SK-N-SH (cell line): ENCODE results near the gene ARCN1. TPM values are rescaled to one million over a fixed set of nuclear protein-coding genes. Genes with fewer than 3 reads are reported as not detected.

Experiments
- CTCF ChIA-PET: fragments of 300-600, 350-600 bp; formaldehyde crosslinking; extraction: SDS; loops from one replicate; lab custom pipeline; 2021; lab: Yijun Ruan, JAX
- POLR2A ChIA-PET: fragments of 350-600 bp; sonication (Branson Sonifier 250); formaldehyde crosslinking; extraction: SDS; loops from one replicate; lab custom pipeline; 2020; ENCODE audit warnings: antibody characterized with exemption, inconsistent platforms; lab: Yijun Ruan, JAX
- DNase-seq: peaks from one replicate; pipeline ENCODE4 v3.0.0; 2012
- H2AFZ ChIP-seq: fragments of 200-600 bp; sonication (generic); 2 replicates; pipeline ENCODE4 v1.8.1; 2016; ENCODE audit warnings: antibody characterized with exemption, mild to moderate bottlenecking, low read depth
- H3F3A ChIP-seq: fragments of 200-600 bp; sonication (generic); replicated peaks from 2 replicates; pipeline ENCODE3; 2016; ENCODE audit warnings: antibody characterized with exemption, mild to moderate bottlenecking; ENCODE audit not compliant: insufficient read depth
- H3K27ac ChIP-seq, 2 experiments: fragments of 200-500 bp in 1 of 2; fragments of 200-600 bp in 1 of 2; sonication (Bioruptor generic) in 1 of 2; sonication (generic), shearing (Covaris generic) in 1 of 2; 2 replicates each; pipeline versions ENCODE4 v1.5.1 to v1.6.1; 2014 to 2016; ENCODE audit warnings: low read depth in 2 of 2, inconsistent platforms in 1 of 2, low read length in 1 of 2, mild to moderate bottlenecking in 1 of 2, mixed read lengths in 1 of 2
- H3K27me3 ChIP-seq: fragments of 200-600 bp; sonication (generic), shearing (Covaris generic); 2 replicates; pipeline ENCODE4 v1.6.1; 2016; ENCODE audit warnings: mixed run types; ENCODE audit not compliant: insufficient read depth
- H3K36me3 ChIP-seq, 2 experiments: fragments of 200-500 bp in 1 of 2; fragments of 200-600 bp in 1 of 2; sonication (Bioruptor generic) in 1 of 2; sonication (generic) in 1 of 2; replicated peaks in 1 of 2; 2 replicates each; pipeline versions ENCODE3 to v1.5.1; 2014 to 2016; ENCODE audit warnings: low read length in 1 of 2, mild to moderate bottlenecking in 1 of 2; ENCODE audit not compliant: insufficient read depth in 2 of 2, control insufficient read depth in 1 of 2
- H3K4me1 ChIP-seq, 2 experiments: fragments of 200-500 bp in 1 of 2; fragments of 200-600 bp in 1 of 2; sonication (Bioruptor generic) in 1 of 2; sonication (generic), shearing (Covaris generic) in 1 of 2; 2 replicates each; pipeline versions ENCODE4 v1.5.1 to v1.6.1; 2014 to 2016; ENCODE audit warnings: low read depth in 1 of 2, low read length in 1 of 2, mixed run types in 1 of 2; ENCODE audit not compliant: insufficient read depth in 2 of 2, control insufficient read depth in 1 of 2
- H3K4me2 ChIP-seq: fragments of 200-600 bp; sonication (generic), shearing (Covaris generic); 2 replicates; pipeline ENCODE4 v1.6.1; 2017; ENCODE audit warnings: mixed run types
- H3K4me3 ChIP-seq, 2 experiments: fragments of 200-500 bp in 1 of 2; fragments of 200-600 bp in 1 of 2; sonication (Bioruptor generic) in 1 of 2; sonication (generic), shearing (Covaris generic) in 1 of 2; 2 replicates each; pipeline versions ENCODE4 v1.5.1 to v1.8.1; 2014 to 2016; ENCODE audit warnings: low read depth in 2 of 2, inconsistent platforms in 1 of 2, low read length in 1 of 2, mild to moderate bottlenecking in 1 of 2, mixed read lengths in 1 of 2, moderate library complexity in 1 of 2
- H3K79me2 ChIP-seq: fragments of 200-600 bp; sonication (generic); 2 replicates; pipeline ENCODE4 v1.8.1; 2017; ENCODE audit warnings: mild to moderate bottlenecking; ENCODE audit not compliant: insufficient read depth
- H3K9ac ChIP-seq: fragments of 200-600 bp; sonication (generic); 2 replicates; pipeline ENCODE4 v1.6.1; 2017; ENCODE audit warnings: mixed run types
- H3K9me2 ChIP-seq: fragments of 200-600 bp; sonication (generic); 2 replicates; pipeline ENCODE4 v1.6.1; 2017; ENCODE audit warnings: mixed run types
- H3K9me3 ChIP-seq: fragments of 200-600 bp; sonication (generic); 2 replicates; pipeline ENCODE4 v1.6.1; 2017; ENCODE audit warnings: mixed run types, mild to moderate bottlenecking, moderate library complexity
- H4K20me1 ChIP-seq: fragments of 200-600 bp; sonication (generic); 2 replicates; pipeline ENCODE4 v1.6.1; 2017; ENCODE audit warnings: mild to moderate bottlenecking, mixed run types; ENCODE audit not compliant: insufficient read depth
- CTCF ChIP-seq: fragments of 200-600 bp; sonication (generic); IDR thresholded peaks from 2 replicates; pipeline ENCODE4 v1.6.1; 2017; ENCODE audit warnings: antibody characterized with exemption, mild to moderate bottlenecking, moderate library complexity
- ELF1 ChIP-seq: IDR thresholded peaks from 2 replicates; pipeline ENCODE4 v1.4.0; 2012
- EP300 ChIP-seq, 2 experiments: IDR thresholded peaks; 2 replicates each; pipeline versions ENCODE4 v1.4.0 to v1.6.1; 2012; ENCODE audit warnings: borderline replicate concordance in 1 of 2, low read depth in 1 of 2, low read length in 1 of 2
- EZH2phosphoT487 ChIP-seq: fragments of 200-600 bp; sonication (generic); IDR thresholded peaks from 2 replicates; pipeline ENCODE4 v1.6.1; 2017; ENCODE audit warnings: low read depth, mixed run types, mild to moderate bottlenecking, antibody characterized with exemption, moderate library complexity, borderline replicate concordance
- FOSL2 ChIP-seq: IDR thresholded peaks from 2 replicates; pipeline ENCODE4 v1.4.0; 2012; ENCODE audit warnings: low read depth, mild to moderate bottlenecking, moderate library complexity, borderline replicate concordance
- FOXJ3 ChIP-seq: sonication (generic); formaldehyde crosslinking; IDR thresholded peaks from 2 replicates; pipeline ENCODE4 v1.5.1; 2020; ENCODE audit warnings: mild to moderate bottlenecking, missing genetic modification reagents
- FOXM1 ChIP-seq: IDR thresholded peaks from 2 replicates; pipeline ENCODE4 v1.4.0; 2012; ENCODE audit warnings: low read depth, mild to moderate bottlenecking
- GABPA ChIP-seq: IDR thresholded peaks from 2 replicates; pipeline ENCODE4 v1.4.0; 2012; ENCODE audit warnings: low read depth, mild to moderate bottlenecking
- MAX ChIP-seq: IDR thresholded peaks from 2 replicates; pipeline ENCODE4 v1.4.0; 2012; ENCODE audit warnings: low read depth
- MEF2A ChIP-seq: IDR thresholded peaks from 2 replicates; pipeline ENCODE4 v1.4.0; 2012; ENCODE audit warnings: low read depth, borderline replicate concordance
- MXI1 ChIP-seq: IDR thresholded peaks from 2 replicates; pipeline ENCODE4 v1.6.1; 2012; ENCODE audit warnings: mild to moderate bottlenecking, low read depth, low read length, improper control_type of control experiment
- PBX3 ChIP-seq: IDR thresholded peaks from 2 replicates; pipeline ENCODE4; 2012
- RAD21 ChIP-seq: IDR thresholded peaks from 2 replicates; pipeline ENCODE4 v1.6.1; 2012; ENCODE audit warnings: mild to moderate bottlenecking, low read length
- RCOR1 ChIP-seq: fragments of 150-350 bp; IDR thresholded peaks from 2 replicates; pipeline ENCODE4 v1.6.1; 2017; ENCODE audit warnings: antibody characterized with exemption, low read length
- REST ChIP-seq: IDR thresholded peaks from 2 replicates; pipeline ENCODE4 v1.6.1; 2012; ENCODE audit warnings: mild to moderate bottlenecking, low read depth, low read length, moderate library complexity
- RFX5 ChIP-seq: IDR thresholded peaks from 2 replicates; pipeline ENCODE4 v1.6.1; 2012; ENCODE audit warnings: mild to moderate bottlenecking, improper control_type of control experiment, low read length
- RXRA ChIP-seq: IDR thresholded peaks from 2 replicates; pipeline ENCODE4 v1.4.0; 2012; ENCODE audit warnings: low read depth, mild to moderate bottlenecking, borderline replicate concordance
- SIN3A ChIP-seq: IDR thresholded peaks from 2 replicates; pipeline ENCODE4 v1.6.1; 2012; ENCODE audit warnings: low read depth, mild to moderate bottlenecking, low read length, moderate library complexity, borderline replicate concordance
- SMC3 ChIP-seq: IDR thresholded peaks from 2 replicates; pipeline ENCODE4 v1.6.1; 2012; ENCODE audit warnings: low read depth, low read length, improper control_type of control experiment
- TCF12 ChIP-seq: IDR thresholded peaks from 2 replicates; pipeline ENCODE4 v1.4.0; 2012
- WGBS: methylation state at CpG from one replicate; pipeline ENCODE4 v1.1.6; 2017; ENCODE audit warnings: low lambda C conversion rate; 5-methylcytosine and 5-hydroxymethylcytosine counted together
- polyA plus RNA-seq, 3 experiments: library from polyadenylated mRNA; depleted of rRNA; stranded (reverse); fragments of >200 nt; gene quantifications; 2 replicates each; pipeline ENCODE4 v1.2.3, GENCODE V29; 2012

Gene ARCN1
- polyA plus RNA-seq, 1 of the 3 experiments (the other 2 are of a cell fraction), result 128 TPM

- DNase-seq, result no peak
- no peaks in the 10 kb centered on the region for H4K20me1 ChIP-seq
- 98% methylated on average over 44 of the region's 57 CpGs for WGBS
- no peak overlapping the region for H2AFZ ChIP-seq
- peaks cover 26% of the 10 kb centered on the region for H3F3A ChIP-seq
- no peak for TF ChIP-seq REST
- TF ChIP-seq CTCF, result no peak
- TF ChIP-seq GABPA, result no peak
- no peak for TF ChIP-seq EP300 (IDR thresholded peaks at IDR 0.05; ENCODE audit: borderline replicate concordance in 1 of 2, low read depth in 1 of 2, low read length in 1 of 2)
- TF ChIP-seq FOSL2, result no peak
- TF ChIP-seq RAD21, result no peak
- TF ChIP-seq PBX3, result no peak
- TF ChIP-seq MEF2A, result no peak
- TF ChIP-seq RFX5, result no peak
- TF ChIP-seq SIN3A, result no peak
- no peak for TF ChIP-seq FOXM1
- TF ChIP-seq RXRA, result no peak
- TF ChIP-seq MXI1, result no peak
- no peak for TF ChIP-seq ELF1
- TF ChIP-seq FOXJ3 (CRISPR knock-in tag), result no peak
- TF ChIP-seq MAX, result no peak
- no peak for TF ChIP-seq TCF12
- TF ChIP-seq SMC3, result no peak
- no peak for TF ChIP-seq RCOR1
- no peak for TF ChIP-seq EZH2phosphoT487
- TF ChIP-seq, all 33 proteins: peak for 0
- Histone ChIP-seq H3K4me2 (peak overlapping the region; percentile 96; the same call in 1 of the 2 replicates), H3K9me2 (no peaks in the 10 kb centered on the region), H3K27me3 (no peaks in the 10 kb centered on the region), H3K4me1 (peaks cover 29 to 39% of the 10 kb centered on the region in 2 experiments), H3K36me3 (peaks cover 4 to 7% of the 10 kb centered on the region in 2 experiments), H3K4me3 (no peak overlapping the region), H3K27ac (peak overlapping the region in 1 of 2 experiments; percentile 92; a peak in 1 of 4 replicates), H3K79me2 (peaks cover 71% of the 10 kb centered on the region), H3K9me3 (no peaks in the 10 kb centered on the region), H3K9ac (0 out of 2 replicates have a peak overlapping the region, but pooled peaks have one; percentile 99)
- POLR2A ChIA-PET, result interaction anchor here (1.1 to 2.9 kb wide), 2 partner anchors 9 to 12 kb away, joined by 3 to 14 read pairs; no protein-coding TSS in a partner anchor
- CTCF ChIA-PET, result interaction anchor here (0.8 to 8.8 kb wide), 8 partner anchors 7 to 48 kb away, joined by 3 to 63 read pairs (median 4); no protein-coding TSS in a partner anchor
Observed at GRCh38 chr11:118609380-118610224, 37.4 kb downstream of the ARCN1 start.
